Liver (tissue), 4 donors: ENCODE data around the gene GUCY1A1. TPM values are rescaled to one million over a fixed set of nuclear protein-coding genes. Genes with fewer than 3 reads are reported as not detected.

Source experiments
- polyA plus RNA-seq, 2 donors: library from polyadenylated mRNA; stranded (reverse) in 1 of 2; unstranded in 1 of 2; fragments of 200-250 nt in 1 of 2; fragments of >200 nt in 1 of 2; fragmentation: Nextera tagmentation in 1 of 2; extraction: Ambion mirVana in 1 of 2; gene quantifications; one replicate each; pipeline versions ENCODE4 v1.2.1 to v1.2.3, GENCODE V29; 2013 to 2015
- total RNA-seq, 2 donors: library from RNA; depleted of rRNA; stranded (reverse); fragments of >200 nt; gene quantifications; one replicate each; pipeline ENCODE4 v1.2.3, GENCODE V29; 2014
- donor health status: healthy.
- donor health status: healthy.
- donor health status: healthy.

The GUCY1A1 gene
- total and polyA plus RNA-seq, 4 donors, result 2.8 to 13.5 (median 7.6) TPM

Other genes with a start within 250 kb of the GUCY1A1 start
- gene GUCY1B1, start 92.2 kb downstream of the GUCY1A1 start, total RNA-seq, result 1 to 10 TPM; 4.9 to 6.7 TPM
- gene GUCY1B1, start 92.2 kb downstream of the GUCY1A1 start, polyA plus RNA-seq, result 1 to 10 TPM; 2.6 to 2.7 TPM
- gene ASIC5, start 199.4 kb downstream of the GUCY1A1 start, total RNA-seq, result not detected
- not detected for gene ASIC5, start 199.4 kb downstream of the GUCY1A1 start, polyA plus RNA-seq
- 100 to 1,000 TPM; 163 to 693 TPM for gene TDO2, start 236.8 kb downstream of the GUCY1A1 start, total RNA-seq
- 1,000 to 10,000 TPM in 1 of 2 donors, 100 to 1,000 TPM in 1; 372 to 1,057 TPM for gene TDO2, start 236.8 kb downstream of the GUCY1A1 start, polyA plus RNA-seq